K562 (cell line): ENCODE data around the gene SELENOW. TPM values are rescaled to one million over a fixed set of nuclear protein-coding genes. Genes with fewer than 3 reads are reported as not detected.

Experiments
- FOSL1 ChIP-seq: fragments of 200-800 bp; sonication (Bioruptor generic); conservative IDR thresholded peaks from 2 replicates; pipeline ENCODE4 v1.6.1; 2016; ENCODE audit warnings: missing genetic modification characterization, missing compliant biosample characterization
- HDAC3 ChIP-seq: fragments of 450-650 bp; IDR thresholded peaks from 2 replicates; pipeline ENCODE4 v1.6.1; 2018; ENCODE audit warnings: borderline replicate concordance, mild to moderate bottlenecking, moderate library complexity; ENCODE audit not compliant: partially characterized antibody
- KDM1A ChIP-seq, 2 experiments: fragments of 450-650 bp; IDR thresholded peaks; 2 replicates each; pipeline ENCODE4 v1.6.1; 2016; ENCODE audit warnings: mild to moderate bottlenecking in 2 of 2
- LEF1 ChIP-seq: fragments of 450-650 bp; IDR thresholded peaks from 2 replicates; pipeline ENCODE4 v1.6.1; 2016; ENCODE audit warnings: mild to moderate bottlenecking
- NELFE ChIP-seq: IDR thresholded peaks from 2 replicates; pipeline ENCODE4 v1.6.1; 2011; ENCODE audit warnings: mild to moderate bottlenecking; ENCODE audit not compliant: insufficient read depth, insufficient read length
- NFATC3 ChIP-seq: fragments of 450-650 bp; IDR thresholded peaks from 2 replicates; pipeline ENCODE4 v1.6.1; 2017; ENCODE audit warnings: mild to moderate bottlenecking
- NKRF ChIP-seq: fragments of 450-650 bp; IDR thresholded peaks from 2 replicates; pipeline ENCODE4 v1.6.1; 2016; ENCODE audit warnings: borderline replicate concordance
- PBX2 ChIP-seq, 2 experiments: IDR thresholded peaks in 1 of 2; conservative IDR thresholded peaks in 1 of 2; 2 replicates each; pipeline ENCODE4 v1.6.1; 2016; ENCODE audit warnings: low read depth in 2 of 2, mild to moderate bottlenecking in 1 of 2, missing compliant biosample characterization in 1 of 2, missing genetic modification characterization in 1 of 2, moderate library complexity in 1 of 2
- SMAD1 ChIP-seq: fragments of 150-350 bp; IDR thresholded peaks from 2 replicates; pipeline ENCODE4 v1.6.1; 2014; ENCODE audit warnings: low read length, low read depth; ENCODE audit not compliant: partially characterized antibody
- SMAD4 ChIP-seq: fragments of 250-450 bp; sonication (Bioruptor Pico); conservative IDR thresholded peaks from 2 replicates; pipeline ENCODE4 v1.8.0; 2021; ENCODE audit warnings: inconsistent platforms, mild to moderate bottlenecking, moderate library complexity
- SMARCB1 ChIP-seq: IDR thresholded peaks from 2 replicates; pipeline ENCODE4 v1.6.1; 2011; ENCODE audit warnings: improper control_type of control experiment, low read depth; ENCODE audit not compliant: insufficient read length
- THAP12 ChIP-seq: fragments of 250-450 bp; sonication (Bioruptor Pico); IDR thresholded peaks from 2 replicates; pipeline ENCODE4 v1.9.0; 2021; ENCODE audit warnings: mild to moderate bottlenecking, inconsistent platforms
- UBTF ChIP-seq, 2 experiments: IDR thresholded peaks; 2 replicates each; pipeline ENCODE4 v1.6.1; 2012; ENCODE audit warnings: improper control_type of control experiment in 2 of 2, low read depth in 2 of 2, low read length in 2 of 2, borderline replicate concordance in 1 of 2
- polyA plus RNA-seq, 8 experiments: library from polyadenylated mRNA; depleted of rRNA in 4 of 8; stranded (reverse) in 5 of 8; unstranded in 3 of 8; fragments of >200 nt; fragmentation: Nextera tagmentation in 2 of 8; fragmentation: Illumina TruSeq in 1 of 8; extraction: Ambion mirVana in 2 of 8; extraction: Trizol in 1 of 8; gene quantifications; 2 replicates each; pipeline versions ENCODE4 v1.2.1 to v1.2.3, GENCODE V29; 2011 to 2014; ENCODE audit warnings: inconsistent platforms in 1 of 8, missing spikeins in 1 of 8
- total RNA-seq, 7 experiments: library from RNA; depleted of rRNA in 6 of 7; stranded (reverse); fragments of >200 nt in 6 of 7; fragmentation: Illumina TruSeq in 2 of 7; extraction: Trizol in 2 of 7; gene quantifications; 2 replicates each; pipeline versions ENCODE4 v1.2.1 to v1.2.3, GENCODE V29; 2011 to 2021; ENCODE audit warnings: low replicate concordance in 1 of 7

SELENOW gene
- total and polyA plus RNA-seq, 9 of the 15 experiments (the other 6 are each of a cell fraction or from before 2014, with no cell fraction given): 91.9 to 279 (median 156) TPM

- TF ChIP-seq SMAD1 (no peak), LEF1 (0 out of 2 replicates have a peak, but pooled peaks have one; percentile 61), UBTF (IDR thresholded peaks at IDR 0.05; ENCODE audit: borderline replicate concordance in 1 of 2, low read depth in 2 of 2, low read length in 2 of 2) (no peak), FOSL1 (tag) (0 out of 2 replicates have a peak, but pooled peaks have one; percentile 11), NFATC3 (no peak), THAP12 (CRISPR knock-in tag) (peak; percentile 82), HDAC3 (no peak), NELFE (no peak), SMAD4 (CRISPR knock-in tag) (peak; percentile 18; the same call in 1 of the 2 replicates), KDM1A (IDR thresholded peaks at IDR 0.05) (0 out of 4 replicates have a peak, but pooled peaks of 1 of the 2 experiments have one; percentile 34), NKRF (peak; percentile 78), SMARCB1 (no peak), PBX2 (CRISPR knock-in tag; IDR thresholded peaks at IDR 0.05; ENCODE audit: low read depth) (peak; percentile 57), PBX2 (tag; conservative IDR thresholded peaks at IDR 0.05; ENCODE audit: low read depth) (peak; percentile 95)
Observed at GRCh38 chr19:47778049-47778953, at the start of gene SELENOW (continued).
